Stimulated activated CD8-positive, alpha-beta memory T cell treated with anti-CD3 and anti-CD28 coated beads, Interleukin-15, amount 100 ng/mL, for 24 hours (primary cell): ENCODE results near the gene ZNRF3.
"Not testable (repeated sequence)": the region's sequence is repeated elsewhere in the genome, so short reads cannot be mapped to it uniquely, and the experiment has no call there.

Experiments
- DNase-seq: peaks from one replicate; pipeline ENCODE4 v3.0.0-alpha.2; 2020; ENCODE audit warnings: low read depth

Gene ZNRF3

GRCh38 chr22:28884747-28885350 lies 1.5 kb downstream of the ZNRF3 start:
- DNase-seq: no peak

DNA sequence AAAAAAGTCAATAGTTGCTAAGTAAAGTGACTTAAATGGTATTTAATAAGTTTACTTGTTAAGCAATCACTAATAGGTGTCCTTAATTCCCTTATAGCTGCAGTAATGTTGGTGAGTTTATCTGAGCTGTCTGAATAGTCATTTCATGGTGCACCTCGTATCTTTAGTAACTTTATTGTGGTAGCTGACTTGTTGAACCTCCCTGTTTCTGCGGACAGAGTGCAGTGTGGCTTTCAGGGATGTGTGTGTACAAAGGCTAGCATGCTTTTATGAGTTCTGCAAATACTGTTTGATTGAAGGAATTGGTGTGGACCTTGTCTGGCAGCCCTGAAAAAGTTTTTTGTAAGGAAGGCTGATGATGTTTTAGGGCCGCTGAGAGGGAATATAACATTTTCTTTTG lies 2.6 kb downstream of the ZNRF3 start:
- no peak for DNase-seq

GRCh38 chr22:28886679-28887078 lies 3.3 kb downstream of the ZNRF3 start:
- DNase-seq: not testable (repeated sequence)

DNA sequence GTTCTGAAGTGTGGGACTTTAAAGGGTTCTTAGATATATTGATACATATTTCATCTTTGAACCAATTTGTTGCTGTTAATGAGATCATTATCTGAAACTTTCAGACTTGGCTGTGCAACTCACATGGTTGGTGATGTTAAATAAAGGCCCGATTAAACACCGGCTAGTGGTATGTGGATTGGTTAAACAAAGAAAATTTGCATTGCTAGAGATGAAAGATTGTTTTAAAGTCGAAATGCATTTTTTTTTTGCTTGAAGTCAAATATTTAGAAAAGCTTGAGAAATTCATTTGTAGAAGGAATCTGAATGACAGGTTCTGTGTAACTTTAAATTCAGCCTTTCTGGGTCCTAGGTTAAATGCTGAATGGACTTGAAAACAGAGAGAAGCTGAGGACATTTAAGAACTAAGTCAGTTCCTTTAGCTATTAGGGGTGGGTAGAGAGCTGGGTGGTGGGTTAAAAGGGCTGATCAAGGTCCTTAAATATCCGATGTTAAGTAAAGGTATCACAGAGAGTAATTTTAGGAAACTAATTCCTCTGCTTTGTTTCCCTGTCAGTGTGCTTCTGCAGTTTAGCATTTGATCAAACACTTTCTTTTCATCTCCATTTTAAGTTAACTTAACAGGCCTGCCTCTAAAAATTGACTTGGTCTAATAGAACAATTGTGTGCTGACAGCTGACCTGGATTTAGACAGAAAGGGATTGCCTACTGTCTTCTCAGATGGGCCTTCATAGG lies 4.5 kb downstream of the ZNRF3 start:
- DNase-seq: no peak

DNA sequence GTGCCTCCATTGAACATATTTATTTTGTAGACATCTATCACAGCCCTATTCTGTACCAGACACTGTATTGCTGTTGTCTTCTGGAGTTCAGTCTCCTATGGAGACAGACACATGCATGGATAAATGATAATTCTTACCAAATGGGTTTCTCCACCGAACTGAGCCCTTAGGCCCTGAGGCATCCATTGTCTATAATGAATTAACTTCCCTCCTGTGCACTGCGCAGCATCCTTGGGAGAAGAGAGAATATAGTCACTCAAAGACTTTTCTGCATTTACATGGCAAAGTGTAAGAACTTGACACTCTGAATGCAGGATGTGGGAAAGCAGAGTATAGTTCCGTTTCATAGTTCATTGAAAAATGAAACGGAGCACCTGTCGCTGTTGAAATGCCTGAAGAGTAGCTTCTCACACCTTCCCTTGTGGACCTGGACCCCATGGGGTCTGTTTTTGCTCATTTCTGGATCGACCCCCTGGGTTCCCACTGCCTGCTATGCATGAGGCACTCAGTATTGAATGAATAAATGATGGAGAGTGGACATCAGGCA lies 6.2 kb downstream of the ZNRF3 start:
- no peak for DNase-seq

GRCh38 chr22:28891156-28891733 lies 7.9 kb downstream of the ZNRF3 start:
- no peak for DNase-seq

DNA sequence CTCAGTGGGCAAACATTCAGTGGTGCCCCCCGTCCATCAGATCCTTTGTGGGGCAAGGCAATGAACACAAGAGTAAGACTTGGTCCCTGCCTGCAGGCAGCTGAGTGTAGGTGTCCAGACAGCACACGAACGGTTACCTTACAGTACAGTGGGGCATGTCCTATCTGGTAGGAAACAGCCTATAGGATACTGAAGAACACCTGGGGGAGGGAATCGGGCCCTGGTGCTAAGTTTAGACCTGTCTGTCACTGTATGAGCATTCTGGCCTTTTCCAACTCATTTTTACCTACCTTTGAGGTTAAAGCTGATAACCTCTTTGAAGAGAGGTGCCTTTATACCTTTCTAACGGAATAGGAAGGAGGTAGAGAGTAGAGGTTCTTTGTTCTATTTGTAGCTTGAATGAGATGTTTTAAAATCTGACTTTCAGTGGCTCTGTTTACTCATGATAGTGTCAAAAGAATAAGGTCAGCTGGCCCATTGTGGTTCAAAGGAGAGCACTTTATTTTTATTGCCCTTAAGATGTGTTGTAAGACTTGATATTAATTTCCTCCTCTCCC lies 8.9 kb downstream of the ZNRF3 start:
- DNase-seq: no peak

DNA sequence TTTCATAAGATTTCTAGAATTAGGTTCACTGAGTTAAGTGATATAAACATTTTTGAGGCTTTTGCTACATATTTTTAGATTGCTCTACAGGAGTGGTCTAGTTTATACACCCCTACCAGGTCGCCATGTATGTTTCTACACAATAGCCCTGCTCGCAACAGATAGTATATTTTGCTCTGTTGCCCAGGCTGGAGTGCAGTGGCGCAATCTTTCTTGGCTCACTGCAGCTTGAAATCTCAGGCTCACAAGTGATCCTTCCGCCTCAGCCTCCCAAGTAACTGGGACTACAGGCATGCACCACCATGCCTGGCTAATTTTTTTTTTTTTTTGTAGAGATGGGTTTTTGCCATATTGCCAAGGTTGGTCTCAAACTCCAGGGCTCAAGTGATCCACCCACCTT lies 10.4 kb downstream of the ZNRF3 start:
- DNase-seq: no peak

DNA sequence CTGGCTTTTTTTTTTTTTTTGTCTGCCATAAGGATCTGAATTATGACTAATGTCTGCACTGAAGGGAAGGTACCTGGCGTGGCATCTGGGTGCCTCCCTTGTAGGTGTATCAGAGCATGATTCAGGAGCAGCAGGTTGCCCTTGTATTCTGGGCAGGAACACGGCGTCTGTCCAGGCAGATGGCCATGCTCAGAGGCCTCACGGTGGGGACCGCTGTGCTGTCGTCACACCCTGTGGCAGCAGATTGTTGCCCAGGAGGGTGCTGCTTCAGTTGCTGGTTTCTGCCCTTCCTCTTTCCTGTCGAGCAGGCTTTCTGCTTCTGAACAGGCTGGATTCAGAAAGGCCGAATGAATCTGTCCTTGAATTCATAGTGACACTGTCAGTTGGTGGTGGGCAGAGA lies 11.0 kb downstream of the ZNRF3 start:
- no peak for DNase-seq

DNA sequence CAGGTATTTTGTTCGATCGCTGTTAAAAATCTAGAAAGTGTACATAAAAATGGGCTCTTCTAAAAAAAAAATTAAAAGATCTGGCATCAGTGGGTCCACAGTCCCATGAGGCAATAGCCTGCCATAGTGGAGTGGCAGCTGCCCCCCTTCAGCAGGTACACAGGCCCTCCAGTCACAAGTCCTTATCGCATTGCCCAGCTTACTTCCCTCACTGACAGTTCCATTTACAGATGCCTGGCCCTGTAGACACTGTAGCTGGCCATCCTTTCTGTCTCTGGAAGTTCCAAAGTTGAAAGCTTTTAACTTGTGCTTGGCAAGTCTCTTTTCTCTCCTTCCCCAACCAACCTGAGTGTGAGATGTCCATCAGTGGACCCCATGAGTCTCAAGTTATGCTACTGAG lies 11.4 kb downstream of the ZNRF3 start:
- DNase-seq: no peak

DNA sequence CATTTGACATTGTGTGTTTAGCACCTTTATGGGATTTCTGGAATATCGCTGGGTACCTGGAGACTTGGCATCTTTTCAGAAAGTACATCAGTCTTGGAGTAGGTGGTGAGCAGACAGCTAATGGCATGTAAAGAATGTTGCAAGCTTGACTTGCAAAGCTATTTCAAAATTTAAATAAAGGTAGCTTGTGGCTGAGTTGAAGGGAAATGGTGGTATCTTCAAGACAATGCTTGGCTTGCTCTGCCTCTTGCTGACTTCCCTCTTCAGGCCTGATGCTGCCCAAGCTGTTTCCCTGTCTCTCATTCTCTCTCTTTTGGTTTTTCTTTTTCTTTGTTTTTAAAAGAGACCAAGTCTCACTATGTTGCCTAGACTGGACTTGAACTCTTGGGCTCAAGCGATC lies 13.2 kb downstream of the ZNRF3 start:
- DNase-seq: no peak

GRCh38 chr22:28898233-28898629 lies 14.9 kb downstream of the ZNRF3 start:
- no peak for DNase-seq

- DNase-seq: no peak
Measured at GRCh38 chr22:28899199-28899853, 16.0 kb downstream of the ZNRF3 start.

- DNase-seq: no peak
Measured at GRCh38 chr22:28900379-28900925, 17.1 kb downstream of the ZNRF3 start.

GRCh38 chr22:28902490-28902889 lies 19.1 kb downstream of the ZNRF3 start:
- DNase-seq: no peak

GRCh38 chr22:28903080-28903479 lies 19.7 kb downstream of the ZNRF3 start:
- no peak for DNase-seq

GRCh38 chr22:28903729-28904128 lies 20.4 kb downstream of the ZNRF3 start:
- DNase-seq: no peak

DNA sequence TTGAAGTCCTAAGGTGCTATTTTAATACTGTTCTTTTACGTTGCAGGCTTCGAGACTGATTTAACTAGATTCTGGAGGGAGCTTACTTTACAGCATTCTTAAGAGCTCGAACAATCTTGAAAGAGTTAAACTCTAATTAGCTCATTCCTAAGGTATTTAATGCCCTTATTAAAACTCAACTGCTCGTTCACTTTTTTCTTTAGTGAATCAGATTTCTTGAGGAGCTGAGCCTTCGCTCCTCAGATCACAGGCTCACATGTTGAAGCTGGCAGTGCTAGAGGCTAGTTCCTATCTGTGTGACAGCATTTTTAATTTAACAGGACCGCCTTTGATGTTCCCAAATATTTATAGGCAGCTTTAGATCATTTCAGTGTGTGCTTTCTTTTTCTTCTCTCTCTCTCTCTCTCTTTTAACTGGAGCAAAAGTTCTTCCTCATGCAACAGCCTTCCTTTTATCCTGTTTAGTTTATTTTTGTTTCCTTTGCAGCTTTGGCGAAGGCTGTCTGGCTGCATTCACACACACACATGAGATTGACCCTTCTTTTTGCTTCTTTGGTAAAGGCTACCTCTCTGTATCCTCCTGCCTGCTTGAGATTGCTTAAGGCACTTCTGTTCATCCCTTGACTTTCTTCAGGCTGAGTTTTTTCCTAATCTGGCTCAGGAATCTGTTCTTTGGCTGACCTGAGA lies 21.0 kb downstream of the ZNRF3 start:
- no peak for DNase-seq

DNA sequence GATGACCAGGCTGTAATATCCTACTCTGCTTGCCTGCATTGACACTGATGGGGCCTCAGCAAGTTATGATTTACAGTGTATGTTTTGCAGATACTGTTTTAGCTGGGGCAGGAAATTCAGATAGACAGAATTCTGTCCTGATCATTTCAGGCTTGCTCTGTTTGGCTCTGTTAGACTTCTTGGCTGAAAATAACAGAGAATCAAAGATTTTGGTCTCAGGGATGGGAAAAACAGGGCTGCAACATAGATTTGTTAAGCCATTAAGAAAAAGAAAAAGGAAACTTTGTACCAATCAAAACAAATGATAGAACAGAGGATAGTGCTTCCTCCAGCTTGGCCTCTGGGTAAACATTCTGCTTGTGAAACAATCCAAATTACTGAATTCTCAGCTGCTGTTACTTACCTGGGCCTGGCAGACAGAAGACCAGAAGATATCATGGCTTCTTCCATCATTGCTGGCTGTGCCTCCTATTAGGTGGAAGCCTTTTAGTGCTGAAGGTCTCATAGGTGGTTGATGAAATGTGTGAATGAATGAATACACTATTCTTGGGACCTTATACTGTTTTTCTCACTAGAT lies 22.0 kb downstream of the ZNRF3 start:
- DNase-seq: no peak

DNA sequence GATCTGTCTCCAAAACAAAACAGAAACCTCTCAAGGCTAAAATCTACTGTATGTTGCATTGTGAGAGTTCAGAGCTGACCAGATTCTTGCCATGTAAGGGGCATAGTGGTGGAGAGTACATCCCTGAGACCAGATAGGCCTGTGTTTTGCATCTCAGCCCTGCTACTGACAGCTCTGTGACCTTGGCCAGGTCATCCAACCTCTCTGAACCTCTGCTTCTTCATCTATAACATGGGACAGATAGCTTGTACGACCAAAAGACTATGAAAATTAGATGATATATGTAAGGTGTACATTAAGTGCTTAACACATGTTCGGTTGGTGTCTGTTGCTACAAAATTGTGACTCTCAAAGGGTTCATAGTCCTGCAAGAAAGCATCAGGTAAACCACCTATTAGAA lies 22.9 kb downstream of the ZNRF3 start:
- no peak for DNase-seq

DNA sequence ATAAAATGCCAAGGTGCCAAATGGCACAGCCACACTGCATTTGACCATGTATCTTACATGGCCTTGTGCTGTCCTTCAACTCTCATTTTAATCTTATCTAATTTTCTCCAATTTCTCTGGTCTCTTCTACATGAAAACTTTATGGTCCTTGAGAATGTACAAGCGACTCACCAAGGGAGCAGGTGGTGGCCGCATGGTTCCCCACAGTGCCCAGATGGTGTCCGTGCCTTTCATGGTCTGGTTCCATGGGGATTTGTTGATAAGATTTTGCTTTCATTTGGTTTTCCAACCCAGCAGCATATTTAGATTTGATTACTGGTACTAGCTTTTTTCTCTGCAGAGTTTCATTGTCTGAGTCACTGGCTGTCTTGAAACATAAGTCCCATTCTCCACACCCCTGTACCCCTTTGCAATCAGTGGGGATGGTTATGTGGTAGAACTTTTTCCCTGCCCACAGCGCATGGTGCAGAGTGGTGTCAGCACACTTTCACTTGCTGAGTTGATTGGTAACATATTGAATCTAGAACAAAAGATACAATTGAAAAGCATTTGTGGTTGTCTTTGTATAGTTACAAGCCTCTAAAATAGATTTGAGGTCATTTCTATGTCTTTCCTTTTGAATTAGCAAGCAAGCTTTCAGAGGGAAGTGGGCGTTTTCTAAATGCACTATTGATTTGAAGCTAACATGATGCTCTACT lies 24.1 kb downstream of the ZNRF3 start:
- no peak for DNase-seq
